H9 (cell line): ENCODE data around the gene FAM210B. TPM values are rescaled to one million over a fixed set of nuclear protein-coding genes. Genes with fewer than 3 reads are reported as not detected.

Experiments used
- DNase-seq: peaks from one replicate; pipeline ENCODE4 v3.0.0-alpha.2; 2017
- H2AFZ ChIP-seq: one replicate; pipeline ENCODE4 v1.6.1; 2013; ENCODE audit warnings: mild to moderate bottlenecking, low read length, control low read depth, moderate library complexity
- H2AK5ac ChIP-seq: 2 replicates; pipeline ENCODE4 v1.6.1; 2013; ENCODE audit warnings: low read length, control low read depth, mixed read lengths; ENCODE audit not compliant: insufficient read length
- H2BK120ac ChIP-seq: one replicate; pipeline ENCODE4 v1.6.1; 2013; ENCODE audit warnings: low read depth, mild to moderate bottlenecking, low read length, control low read depth, inconsistent platforms; ENCODE audit not compliant: poor library complexity, severe bottlenecking
- H2BK12ac ChIP-seq: 2 replicates; pipeline ENCODE4 v1.6.1; 2013; ENCODE audit warnings: low read length, control low read depth, mixed read lengths, low read depth; ENCODE audit not compliant: insufficient read length
- H2BK15ac ChIP-seq: 2 replicates; pipeline ENCODE4 v1.6.1; 2013; ENCODE audit warnings: low read depth, low read length, control low read depth
- H2BK20ac ChIP-seq: one replicate; pipeline ENCODE4 v1.6.1; 2013; ENCODE audit warnings: low read depth, mild to moderate bottlenecking, low read length, control low read depth, inconsistent platforms; ENCODE audit not compliant: poor library complexity, severe bottlenecking
- H2BK5ac ChIP-seq: 2 replicates; pipeline ENCODE4 v1.6.1; 2013; ENCODE audit warnings: low read length, control low read depth, mixed read lengths; ENCODE audit not compliant: insufficient read length
- H3K14ac ChIP-seq: 2 replicates; pipeline ENCODE4 v1.6.1; 2013; ENCODE audit warnings: low read length, control low read depth; ENCODE audit not compliant: insufficient read depth
- H3K18ac ChIP-seq: 2 replicates; pipeline ENCODE4 v1.6.1; 2013; ENCODE audit warnings: low read depth, mild to moderate bottlenecking, mixed read lengths, low read length, control low read depth; ENCODE audit not compliant: insufficient read length
- H3K23ac ChIP-seq: 2 replicates; pipeline ENCODE4 v1.6.1; 2013; ENCODE audit warnings: low read length, control low read depth, mixed read lengths, low read depth; ENCODE audit not compliant: insufficient read length
- H3K23me2 ChIP-seq: 2 replicates; pipeline ENCODE4 v1.6.1; 2013; ENCODE audit warnings: low read depth, mild to moderate bottlenecking, mixed read lengths, low read length, control low read depth; ENCODE audit not compliant: insufficient read length, poor library complexity, severe bottlenecking
- H3K27ac ChIP-seq: 2 replicates; pipeline ENCODE4 v1.5.1; 2013; ENCODE audit warnings: low read length, control low read depth, mixed read lengths, low read depth; ENCODE audit not compliant: insufficient read length
- H3K27me3 ChIP-seq: 2 replicates; pipeline ENCODE4 v1.6.1; 2013; ENCODE audit warnings: low read length, control low read depth, inconsistent platforms; ENCODE audit not compliant: insufficient read depth
- H3K4ac ChIP-seq: 2 replicates; pipeline ENCODE4 v1.6.1; 2013; ENCODE audit warnings: low read depth, mild to moderate bottlenecking, control low read depth, inconsistent platforms, low read length, moderate library complexity
- H3K4me1 ChIP-seq: 2 replicates; pipeline ENCODE4 v1.6.1; 2013; ENCODE audit warnings: low read length, control low read depth, inconsistent platforms; ENCODE audit not compliant: insufficient read depth
- H3K4me2 ChIP-seq: 2 replicates; pipeline ENCODE4 v1.6.1; 2013; ENCODE audit warnings: low read length, control low read depth, mixed read lengths; ENCODE audit not compliant: insufficient read length, insufficient read depth
- H3K56ac ChIP-seq: 2 replicates; pipeline ENCODE4 v1.6.1; 2013; ENCODE audit warnings: low read depth, mild to moderate bottlenecking, mixed read lengths, low read length, control low read depth; ENCODE audit not compliant: insufficient read length
- H3K79me1 ChIP-seq: 2 replicates; pipeline ENCODE4 v1.6.1; 2013; ENCODE audit warnings: low read depth, mild to moderate bottlenecking, moderate library complexity, low read length, control low read depth, inconsistent platforms; ENCODE audit not compliant: insufficient read depth, poor library complexity, severe bottlenecking
- H3K79me2 ChIP-seq: 2 replicates; pipeline ENCODE4 v1.6.1; 2013; ENCODE audit warnings: low read length, control low read depth, inconsistent platforms; ENCODE audit not compliant: insufficient read depth
- H3K9ac ChIP-seq: 2 replicates; pipeline ENCODE4 v1.6.1; 2013; ENCODE audit warnings: low read length, control low read depth, mixed read lengths; ENCODE audit not compliant: insufficient read length; ENCODE audit errors: extremely low read depth
- H3K9me3 ChIP-seq: one replicate; pipeline ENCODE4 v1.6.1; 2013; ENCODE audit warnings: low read depth, low read length, inconsistent platforms; ENCODE audit not compliant: control insufficient read depth
- H3T11ph ChIP-seq: one replicate; pipeline ENCODE4 v1.6.1; 2013; ENCODE audit warnings: mild to moderate bottlenecking, low read length, control low read depth, inconsistent platforms
- H4K20me1 ChIP-seq: one replicate; pipeline ENCODE4 v1.6.1; 2013; ENCODE audit not compliant: control insufficient read depth, insufficient read length, insufficient read depth
- H4K5ac ChIP-seq: 2 replicates; pipeline ENCODE4 v1.6.1; 2013; ENCODE audit warnings: low read depth, mild to moderate bottlenecking, mixed read lengths, low read length, control low read depth; ENCODE audit not compliant: insufficient read length
- H4K8ac ChIP-seq: replicated peaks from 2 replicates; pipeline ENCODE4 v1.6.1; 2013; ENCODE audit warnings: low read length, control low read depth, mixed read lengths, low read depth; ENCODE audit not compliant: insufficient read length
- H4K91ac ChIP-seq: 2 replicates; pipeline ENCODE4 v1.6.1; 2013; ENCODE audit warnings: low read depth, mild to moderate bottlenecking, moderate library complexity, mixed read lengths, low read length, control low read depth; ENCODE audit not compliant: insufficient read length
- H3K27ac Mint-ChIP-seq, 3 experiments: 2 replicates in 2 of 3; 3 replicates in 1 of 3; pipeline ENCODE4 v1.8.0; 2020 to 2021; ENCODE audit warnings: mixed read lengths in 3 of 3, mild to moderate bottlenecking in 1 of 3, moderate library complexity in 1 of 3
- H3K27me3 Mint-ChIP-seq: 2 replicates; pipeline ENCODE4 v1.8.0; 2021; ENCODE audit warnings: low read depth, mild to moderate bottlenecking, moderate library complexity, mixed read lengths
- H3K36me3 Mint-ChIP-seq, 3 experiments: 2 replicates in 2 of 3; 3 replicates in 1 of 3; pipeline ENCODE4 v1.8.0; 2020 to 2021; ENCODE audit warnings: low read depth in 3 of 3, mixed read lengths in 3 of 3; ENCODE audit not compliant: insufficient read depth in 1 of 3
- H3K4me1 Mint-ChIP-seq, 2 experiments: 2 replicates each; pipeline ENCODE4 v1.8.0; 2020; ENCODE audit warnings: mixed read lengths in 2 of 2
- H3K4me3 Mint-ChIP-seq, 2 experiments: 2 replicates in 1 of 2; 3 replicates in 1 of 2; pipeline ENCODE4 v1.8.0; 2020 to 2021; ENCODE audit warnings: mild to moderate bottlenecking in 2 of 2, mixed read lengths in 2 of 2, moderate library complexity in 1 of 2
- H3K9me3 Mint-ChIP-seq, 2 experiments: 2 replicates in 1 of 2; 3 replicates in 1 of 2; pipeline ENCODE4 v1.8.0; 2020; ENCODE audit warnings: mild to moderate bottlenecking in 2 of 2, mixed read lengths in 2 of 2, moderate library complexity in 1 of 2
- CTCF ChIP-seq: fragments of 200-600 bp; sonication (generic); conservative IDR thresholded peaks from 3 replicates; pipeline ENCODE4 v1.8.0; 2021; ENCODE audit warnings: antibody characterized with exemption, mild to moderate bottlenecking
- WGBS: extraction: QIAGEN DNeasy Blood & Tissue Kit; methylation state at CpG from one replicate; pipeline ENCODE4 v1.1.7; 2013; ENCODE audit warnings: missing lambda C conversion rate, low lambda C conversion rate, mixed read lengths; ENCODE audit not compliant: insufficient read length; ENCODE audit errors: extremely low coverage; 5-methylcytosine and 5-hydroxymethylcytosine counted together
- total RNA-seq: library from RNA; stranded (reverse); gene quantifications from 2 replicates; pipeline ENCODE4 v1.2.1, GENCODE V29; 2021

The FAM210B gene
- total RNA-seq, 1 experiment from 2014 or later, result 24.2 TPM

- no peak overlapping the region for H2AFZ ChIP-seq
- no peaks in the 10 kb centered on the region for H3K9me3 ChIP-seq
- H4K5ac ChIP-seq, result no peak overlapping the region
- no peak overlapping the region for H3K9ac ChIP-seq
- no peak overlapping the region for H3K4me2 ChIP-seq
- Mint-ChIP-seq H3K4me1 (peaks cover 7 to 9% of the 10 kb centered on the region in 2 experiments), H3K4me3 (no peak overlapping the region), H3K27ac (no peak overlapping the region), H3K27me3 (peaks cover 44% of the 10 kb centered on the region), H3K36me3 (no peaks in the 10 kb centered on the region), H3K9me3 (no peaks in the 10 kb centered on the region)
- H3T11ph ChIP-seq, result no peak overlapping the region
- H3K27ac ChIP-seq, result no peak overlapping the region
- no peak overlapping the region for H3K23ac ChIP-seq
- no peak overlapping the region for H2BK120ac ChIP-seq
- H3K14ac ChIP-seq, result no peak overlapping the region
- WGBS, result no CpG with 5 or more reads among the region's 4 CpGs
- no peak overlapping the region for H3K18ac ChIP-seq
- H2BK15ac ChIP-seq, result no peak overlapping the region
- H4K20me1 ChIP-seq, result no peaks in the 10 kb centered on the region
- DNase-seq, result no peak
- no peaks in the 10 kb centered on the region; the same call in 1 of the 2 replicates for H3K27me3 ChIP-seq
- no peaks in the 10 kb centered on the region for H3K23me2 ChIP-seq
- no peak for TF ChIP-seq CTCF
- no peak overlapping the region for H3K56ac ChIP-seq
- no peak overlapping the region for H2AK5ac ChIP-seq
- no peaks in the 10 kb centered on the region; the same call in 1 of the 2 replicates for H3K4me1 ChIP-seq
- no peak overlapping the region for H3K4ac ChIP-seq
- H2BK12ac ChIP-seq, result no peak overlapping the region
- no peaks in the 10 kb centered on the region for H3K79me2 ChIP-seq
- H2BK5ac ChIP-seq, result no peak overlapping the region
- H2BK20ac ChIP-seq, result no peak overlapping the region
- no peak overlapping the region for H4K91ac ChIP-seq
- no peak overlapping the region for H4K8ac ChIP-seq
- H3K79me1 ChIP-seq, result no peaks in the 10 kb centered on the region
These were observed 59.1 kb downstream of the FAM210B start for GRCh38 chr20:56417911-56418310.

Other genes with a start within 250 kb of the FAM210B start
- not detected in 2 replicates for gene MC3R, start 110.2 kb upstream of the FAM210B start, total RNA-seq
- gene AURKA, start 33.2 kb downstream of the FAM210B start, total RNA-seq, result 81.9 and 86.8 TPM in 2 replicates
- 71.7 and 72.9 TPM in 2 replicates for gene CSTF1, start 33.7 kb downstream of the FAM210B start, total RNA-seq
- not detected in 2 replicates for gene CASS4, start 53.3 kb downstream of the FAM210B start, total RNA-seq
- 57.2 and 62.6 TPM in 2 replicates for gene RTF2, start 109.7 kb downstream of the FAM210B start, total RNA-seq
- 0.24 TPM in 1 of 2 replicates, not detected in the other for gene FAM209A, start 165.8 kb downstream of the FAM210B start, total RNA-seq
- 0.33 and 0.92 TPM in 2 replicates for gene FAM209B, start 174.3 kb downstream of the FAM210B start, total RNA-seq